ENCODE results near the gene CST3.
"Not testable (repeated sequence)": the region's sequence is repeated elsewhere in the genome, so short reads cannot be mapped to it uniquely, and the experiment has no call there.

The CST3 gene

GRCh38 chr20:23637282-23638221, at the start of gene CST3:
Gene CST3, minus strand, starts transcription at chr20:23637955. Its CDS starts 93 bp downstream, at chr20:23637862.
- DNase-seq (ENCODE audit: low read depth in 2 of 2, low spot score in 1 of 2): no peak

- no peak for DNase-seq (ENCODE audit: low read depth in 2 of 2, low spot score in 1 of 2)
These were observed 48.4 kb upstream of the CST3 start for GRCh38 chr20:23686046-23686750.

- DNase-seq (ENCODE audit: low read depth in 2 of 2, low spot score in 1 of 2): not testable (repeated sequence)
These were observed 47.8 kb upstream of the CST3 start for GRCh38 chr20:23685529-23685896.

- DNase-seq (ENCODE audit: low read depth in 2 of 2, low spot score in 1 of 2): no peak
These were observed 46.5 kb upstream of the CST3 start for GRCh38 chr20:23684261-23684660.

- DNase-seq (ENCODE audit: low read depth in 2 of 2, low spot score in 1 of 2): no peak
These were observed 46.1 kb upstream of the CST3 start for GRCh38 chr20:23683807-23684206.

GRCh38 chr20:23683281-23683680, 45.5 kb upstream of the CST3 start:
- DNase-seq (ENCODE audit: low read depth in 2 of 2, low spot score in 1 of 2): no peak

GRCh38 chr20:23680146-23680545, 42.4 kb upstream of the CST3 start:
- DNase-seq (ENCODE audit: low read depth in 2 of 2, low spot score in 1 of 2): no peak

GRCh38 chr20:23679133-23680092, 41.7 kb upstream of the CST3 start:
- no peak for DNase-seq (ENCODE audit: low read depth in 2 of 2, low spot score in 1 of 2)

- no peak for DNase-seq (ENCODE audit: low read depth in 2 of 2, low spot score in 1 of 2)
These were observed 35.5 kb upstream of the CST3 start for GRCh38 chr20:23673209-23673608.

GRCh38 chr20:23672158-23672557, 34.4 kb upstream of the CST3 start:
- no peak for DNase-seq (ENCODE audit: low read depth in 2 of 2, low spot score in 1 of 2)

- no peak for DNase-seq (ENCODE audit: low read depth in 2 of 2, low spot score in 1 of 2)
These were observed 33.7 kb upstream of the CST3 start for GRCh38 chr20:23671479-23671878.

GRCh38 chr20:23670361-23670760, 32.6 kb upstream of the CST3 start:
- no peak for DNase-seq (ENCODE audit: low read depth in 2 of 2, low spot score in 1 of 2)

- no peak for DNase-seq (ENCODE audit: low read depth in 2 of 2, low spot score in 1 of 2)
These were observed 32.1 kb upstream of the CST3 start for GRCh38 chr20:23669866-23670265.

- DNase-seq (ENCODE audit: low read depth in 2 of 2, low spot score in 1 of 2): no peak
These were observed 31.6 kb upstream of the CST3 start for GRCh38 chr20:23669327-23669726.

GRCh38 chr20:23668477-23668951, 30.8 kb upstream of the CST3 start:
- DNase-seq (ENCODE audit: low read depth in 2 of 2, low spot score in 1 of 2): no peak

GRCh38 chr20:23667666-23668065, 29.9 kb upstream of the CST3 start:
- DNase-seq (ENCODE audit: low read depth in 2 of 2, low spot score in 1 of 2): no peak

GRCh38 chr20:23666698-23667097, 28.9 kb upstream of the CST3 start:
- DNase-seq (ENCODE audit: low read depth in 2 of 2, low spot score in 1 of 2): no peak

GRCh38 chr20:23666189-23666588, 28.4 kb upstream of the CST3 start:
- no peak for DNase-seq (ENCODE audit: low read depth in 2 of 2, low spot score in 1 of 2)

GRCh38 chr20:23664954-23665353, 27.2 kb upstream of the CST3 start:
- DNase-seq (ENCODE audit: low read depth in 2 of 2, low spot score in 1 of 2): no peak

- not testable (repeated sequence) for DNase-seq (ENCODE audit: low read depth in 2 of 2, low spot score in 1 of 2)
These were observed 26.3 kb upstream of the CST3 start for GRCh38 chr20:23664046-23664445.

GRCh38 chr20:23663180-23663579, 25.4 kb upstream of the CST3 start:
- no peak for DNase-seq (ENCODE audit: low read depth in 2 of 2, low spot score in 1 of 2)

Measured in stimulated activated CD8-positive, alpha-beta memory T cell treated with anti-CD3 and anti-CD28 coated beads, Interleukin-4, amount 100 ng/mL, for 1 hour (primary cell).